ENCODE measurements around the gene MUS81.
A peak's percentile ranks its signal among the peaks of the same experiment; 100 is the strongest.

DNA sequence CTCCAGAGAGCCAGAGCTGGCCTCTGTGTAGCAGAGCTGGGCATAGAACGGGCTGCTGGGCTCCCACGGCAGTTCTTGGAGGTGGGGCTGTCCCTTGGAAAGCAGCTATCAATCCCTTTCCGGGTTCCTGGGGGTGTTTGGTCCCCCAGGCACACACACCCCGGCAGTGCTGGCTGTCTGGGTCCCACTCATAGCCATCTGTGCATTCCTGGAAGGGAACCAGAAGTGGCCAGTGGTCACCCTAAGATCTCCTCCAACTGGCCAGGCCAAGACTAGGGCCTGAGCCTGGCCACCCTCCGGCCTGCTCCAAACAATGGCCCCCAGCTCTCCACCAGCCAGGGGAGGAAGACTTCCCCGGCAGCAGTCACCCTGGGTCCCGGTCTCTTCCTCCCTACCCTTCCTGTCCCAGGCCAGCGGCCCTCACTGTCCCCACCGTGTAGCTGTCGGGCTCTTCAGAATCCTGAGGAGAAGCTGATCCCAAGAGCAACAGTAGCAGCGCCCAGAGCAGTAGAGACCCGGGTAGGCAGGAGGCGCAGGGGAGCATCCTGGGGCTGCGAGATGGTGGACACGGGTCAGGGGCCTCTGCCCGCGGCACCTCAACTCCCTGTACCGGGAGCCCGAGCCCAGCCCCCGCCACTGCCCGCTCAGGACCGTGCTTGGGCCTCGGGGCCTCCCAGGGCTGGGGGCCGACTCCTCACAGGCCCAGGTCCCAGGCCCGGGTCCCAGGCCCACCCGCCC, 11.7 kb downstream of the MUS81 start:
- TF ChIP-seq, protein P1, sequence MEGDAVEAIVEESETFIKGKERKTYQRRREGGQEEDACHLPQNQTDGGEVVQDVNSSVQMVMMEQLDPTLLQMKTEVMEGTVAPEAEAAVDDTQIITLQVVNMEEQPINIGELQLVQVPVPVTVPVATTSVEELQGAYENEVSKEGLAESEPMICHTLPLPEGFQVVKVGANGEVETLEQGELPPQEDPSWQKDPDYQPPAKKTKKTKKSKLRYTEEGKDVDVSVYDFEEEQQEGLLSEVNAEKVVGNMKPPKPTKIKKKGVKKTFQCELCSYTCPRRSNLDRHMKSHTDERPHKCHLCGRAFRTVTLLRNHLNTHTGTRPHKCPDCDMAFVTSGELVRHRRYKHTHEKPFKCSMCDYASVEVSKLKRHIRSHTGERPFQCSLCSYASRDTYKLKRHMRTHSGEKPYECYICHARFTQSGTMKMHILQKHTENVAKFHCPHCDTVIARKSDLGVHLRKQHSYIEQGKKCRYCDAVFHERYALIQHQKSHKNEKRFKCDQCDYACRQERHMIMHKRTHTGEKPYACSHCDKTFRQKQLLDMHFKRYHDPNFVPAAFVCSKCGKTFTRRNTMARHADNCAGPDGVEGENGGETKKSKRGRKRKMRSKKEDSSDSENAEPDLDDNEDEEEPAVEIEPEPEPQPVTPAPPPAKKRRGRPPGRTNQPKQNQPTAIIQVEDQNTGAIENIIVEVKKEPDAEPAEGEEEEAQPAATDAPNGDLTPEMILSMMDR (IDR thresholded peaks at IDR 0.05) = peak in 1 of 4 experiments; percentile 16
- TF ChIP-seq POLR2A (IDR thresholded peaks at IDR 0.05) (no peak), POLR2AphosphoS5 (IDR thresholded peaks at IDR 0.05) (peak in 1 of 4 donors; percentile 4), EP300 (IDR thresholded peaks at IDR 0.05) (no peak)
